Measurements from ENCODE around the gene PNMA6F. TPM values are rescaled to one million over a fixed set of nuclear protein-coding genes. Genes with fewer than 3 reads are reported as not detected.
"Not testable (repeated sequence)": the region's sequence is repeated elsewhere in the genome, so short reads cannot be mapped to it uniquely, and the experiment has no call there.

Gene PNMA6F
- total RNA-seq, 1 experiment from 2014 or later = not detected

- H2AFZ ChIP-seq (ENCODE audit: low read length) = no peak overlapping the region
- H3K4me2 ChIP-seq (ENCODE audit: low read depth, low read length, poor library complexity, severe bottlenecking) = no peak overlapping the region
- no peak overlapping the region for H3K27ac ChIP-seq (ENCODE audit: low read length)
- no peak overlapping the region for H3K4me3 ChIP-seq (ENCODE audit: low read length)
- H3K79me2 ChIP-seq (ENCODE audit: low read length) = no peaks in the 10 kb centered on the region
- no peak for DNase-seq
- no peaks in the 10 kb centered on the region for H3K9me2 ChIP-seq (replicated peaks; ENCODE audit: insufficient read depth, low read length)
- no peaks in the 10 kb centered on the region for H3K36me3 ChIP-seq (ENCODE audit: insufficient read depth, low read length)
- H3K4me1 ChIP-seq (ENCODE audit: low read length) = no peaks in the 10 kb centered on the region
- no peaks in the 10 kb centered on the region for H3K9me3 ChIP-seq (ENCODE audit: low read length)
- H3K9ac ChIP-seq (ENCODE audit: low read length) = no peak overlapping the region
- no peaks in the 10 kb centered on the region for H4K20me1 ChIP-seq (ENCODE audit: insufficient read depth, low read depth, low read length)
- 0 out of 2 replicates have a peak, but pooled peaks cover 2% of the 10 kb centered on the region for H3K27me3 ChIP-seq (ENCODE audit: low read length)
Measured at GRCh38 chrX:153327561-153327960, 6.0 kb upstream of the PNMA6F start.

- H2AFZ ChIP-seq (ENCODE audit: low read length) = no peak overlapping the region
- no peaks in the 10 kb centered on the region for H3K9me2 ChIP-seq (replicated peaks; ENCODE audit: insufficient read depth, low read length)
- no peaks in the 10 kb centered on the region for H3K9me3 ChIP-seq (ENCODE audit: low read length)
- no peak overlapping the region for H3K9ac ChIP-seq (ENCODE audit: low read length)
- H3K4me3 ChIP-seq (ENCODE audit: low read length) = no peak overlapping the region
- H3K79me2 ChIP-seq (ENCODE audit: low read length) = no peaks in the 10 kb centered on the region
- H3K27me3 ChIP-seq (ENCODE audit: low read length) = no peaks in the 10 kb centered on the region
- no peak overlapping the region for H3K4me2 ChIP-seq (ENCODE audit: low read depth, low read length, poor library complexity, severe bottlenecking)
- no peaks in the 10 kb centered on the region for H4K20me1 ChIP-seq (ENCODE audit: insufficient read depth, low read depth, low read length)
- no peaks in the 10 kb centered on the region for H3K36me3 ChIP-seq (ENCODE audit: insufficient read depth, low read length)
- no peak for DNase-seq
- H3K4me1 ChIP-seq (ENCODE audit: low read length) = no peaks in the 10 kb centered on the region
- no peak overlapping the region for H3K27ac ChIP-seq (ENCODE audit: low read length)
Measured at GRCh38 chrX:153320555-153321184, 897 bp downstream of the PNMA6F start.

DNA sequence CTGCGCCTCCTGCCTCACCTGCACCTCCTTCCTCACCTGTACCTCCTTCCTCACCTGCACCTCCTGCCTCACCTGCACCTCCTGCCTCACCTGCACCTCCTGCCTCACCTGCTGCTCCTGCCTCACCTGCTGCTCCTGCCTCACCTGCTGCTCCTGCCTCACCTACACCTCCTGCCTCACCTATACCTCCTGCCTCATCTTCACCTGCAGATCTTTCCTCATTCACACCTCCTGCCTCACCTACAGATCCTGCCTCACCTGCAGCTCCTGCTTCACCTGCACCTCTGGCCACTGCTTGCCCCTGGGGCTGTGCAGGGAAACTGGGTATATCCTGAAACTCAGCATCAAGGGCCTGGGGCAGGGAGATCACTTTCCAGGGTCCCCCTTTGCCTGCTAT, 1.5 kb downstream of the PNMA6F start:
- not testable (repeated sequence) for DNase-seq; H2AFZ ChIP-seq (ENCODE audit: low read length); H3K9ac ChIP-seq (ENCODE audit: low read length); H3K79me2 ChIP-seq (ENCODE audit: low read length); H3K27me3 ChIP-seq (ENCODE audit: low read length); H4K20me1 ChIP-seq (ENCODE audit: insufficient read depth, low read depth, low read length); H3K36me3 ChIP-seq (ENCODE audit: insufficient read depth, low read length); H3K27ac ChIP-seq (ENCODE audit: low read length); H3K9me3 ChIP-seq (ENCODE audit: low read length); H3K4me3 ChIP-seq (ENCODE audit: low read length); H3K4me1 ChIP-seq (ENCODE audit: low read length); H3K9me2 ChIP-seq (replicated peaks; ENCODE audit: insufficient read depth, low read length); H3K4me2 ChIP-seq (ENCODE audit: low read depth, low read length, poor library complexity, severe bottlenecking)

GRCh38 chrX:153319295-153320046, 2.1 kb downstream of the PNMA6F start:
- no peak for DNase-seq
- Histone ChIP-seq H3K79me2 (ENCODE audit: low read length) (no peaks in the 10 kb centered on the region), H3K36me3 (ENCODE audit: insufficient read depth, low read length) (no peaks in the 10 kb centered on the region), H3K9me2 (replicated peaks; ENCODE audit: insufficient read depth, low read length) (no peaks in the 10 kb centered on the region), H3K27ac (ENCODE audit: low read length) (no peak overlapping the region), H3K4me3 (ENCODE audit: low read length) (no peak overlapping the region), H3K9ac (ENCODE audit: low read length) (no peak overlapping the region), H4K20me1 (ENCODE audit: insufficient read depth, low read depth, low read length) (no peaks in the 10 kb centered on the region), H3K4me1 (ENCODE audit: low read length) (no peaks in the 10 kb centered on the region), H3K9me3 (ENCODE audit: low read length) (no peaks in the 10 kb centered on the region), H3K4me2 (ENCODE audit: low read depth, low read length, poor library complexity, severe bottlenecking) (no peak overlapping the region), H2AFZ (ENCODE audit: low read length) (no peak overlapping the region), H3K27me3 (ENCODE audit: low read length) (no peaks in the 10 kb centered on the region)

- Histone ChIP-seq H3K4me2 (ENCODE audit: low read depth, low read length, poor library complexity, severe bottlenecking) (no peak overlapping the region), H3K4me1 (ENCODE audit: low read length) (no peaks in the 10 kb centered on the region), H3K9me3 (ENCODE audit: low read length) (no peaks in the 10 kb centered on the region), H3K79me2 (ENCODE audit: low read length) (no peaks in the 10 kb centered on the region), H3K36me3 (ENCODE audit: insufficient read depth, low read length) (no peaks in the 10 kb centered on the region), H3K9me2 (replicated peaks; ENCODE audit: insufficient read depth, low read length) (no peaks in the 10 kb centered on the region), H3K27me3 (ENCODE audit: low read length) (no peaks in the 10 kb centered on the region), H2AFZ (ENCODE audit: low read length) (no peak overlapping the region), H3K27ac (ENCODE audit: low read length) (no peak overlapping the region), H4K20me1 (ENCODE audit: insufficient read depth, low read depth, low read length) (no peaks in the 10 kb centered on the region), H3K4me3 (ENCODE audit: low read length) (no peak overlapping the region), H3K9ac (ENCODE audit: low read length) (no peak overlapping the region)
- DNase-seq = no peak
Measured at GRCh38 chrX:153318811-153319210, 2.8 kb downstream of the PNMA6F start.

- H3K79me2 ChIP-seq (ENCODE audit: low read length) = no peaks in the 10 kb centered on the region
- H3K27me3 ChIP-seq (ENCODE audit: low read length) = no peaks in the 10 kb centered on the region
- no peak overlapping the region for H3K4me3 ChIP-seq (ENCODE audit: low read length)
- no peak overlapping the region for H3K9ac ChIP-seq (ENCODE audit: low read length)
- no peaks in the 10 kb centered on the region for H3K9me2 ChIP-seq (replicated peaks; ENCODE audit: insufficient read depth, low read length)
- H2AFZ ChIP-seq (ENCODE audit: low read length) = no peak overlapping the region
- DNase-seq = no peak
- H3K9me3 ChIP-seq (ENCODE audit: low read length) = no peaks in the 10 kb centered on the region
- H3K4me1 ChIP-seq (ENCODE audit: low read length) = no peaks in the 10 kb centered on the region
- no peak overlapping the region for H3K4me2 ChIP-seq (ENCODE audit: low read depth, low read length, poor library complexity, severe bottlenecking)
- H3K27ac ChIP-seq (ENCODE audit: low read length) = no peak overlapping the region
- no peaks in the 10 kb centered on the region for H3K36me3 ChIP-seq (ENCODE audit: insufficient read depth, low read length)
- H4K20me1 ChIP-seq (ENCODE audit: insufficient read depth, low read depth, low read length) = no peaks in the 10 kb centered on the region
Measured at GRCh38 chrX:153317996-153318722, 3.4 kb downstream of the PNMA6F start.

DNA sequence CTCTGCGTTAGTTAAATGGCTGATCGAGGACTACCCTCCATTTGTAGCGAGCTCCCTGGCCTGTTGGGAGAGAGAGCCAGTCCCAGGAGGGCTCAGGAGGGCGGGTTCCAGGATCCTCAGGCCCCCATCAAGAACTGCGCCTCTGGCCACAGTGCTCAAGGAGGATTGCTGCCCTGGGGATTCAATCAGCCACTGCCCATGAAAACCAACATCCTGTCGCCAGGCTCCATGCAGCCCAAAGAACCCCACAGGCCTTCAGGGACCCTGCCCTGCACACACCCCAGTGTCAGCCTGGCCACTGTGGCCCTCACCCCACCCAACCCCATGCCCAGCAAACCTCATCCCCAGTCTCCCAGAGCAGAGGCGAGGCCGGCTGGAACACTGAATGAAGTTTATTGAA, 4.3 kb downstream of the PNMA6F start:
- Histone ChIP-seq H3K9me2 (replicated peaks; ENCODE audit: insufficient read depth, low read length) (no peaks in the 10 kb centered on the region), H3K9ac (ENCODE audit: low read length) (no peak overlapping the region), H2AFZ (ENCODE audit: low read length) (no peak overlapping the region), H3K27ac (ENCODE audit: low read length) (no peak overlapping the region), H3K4me3 (ENCODE audit: low read length) (no peak overlapping the region), H3K27me3 (ENCODE audit: low read length) (no peaks in the 10 kb centered on the region), H3K4me1 (ENCODE audit: low read length) (no peaks in the 10 kb centered on the region), H4K20me1 (ENCODE audit: insufficient read depth, low read depth, low read length) (no peaks in the 10 kb centered on the region), H3K36me3 (ENCODE audit: insufficient read depth, low read length) (no peaks in the 10 kb centered on the region), H3K4me2 (ENCODE audit: low read depth, low read length, poor library complexity, severe bottlenecking) (no peak overlapping the region), H3K79me2 (ENCODE audit: low read length) (no peaks in the 10 kb centered on the region), H3K9me3 (ENCODE audit: low read length) (no peaks in the 10 kb centered on the region)
- DNase-seq = no peak

DNA sequence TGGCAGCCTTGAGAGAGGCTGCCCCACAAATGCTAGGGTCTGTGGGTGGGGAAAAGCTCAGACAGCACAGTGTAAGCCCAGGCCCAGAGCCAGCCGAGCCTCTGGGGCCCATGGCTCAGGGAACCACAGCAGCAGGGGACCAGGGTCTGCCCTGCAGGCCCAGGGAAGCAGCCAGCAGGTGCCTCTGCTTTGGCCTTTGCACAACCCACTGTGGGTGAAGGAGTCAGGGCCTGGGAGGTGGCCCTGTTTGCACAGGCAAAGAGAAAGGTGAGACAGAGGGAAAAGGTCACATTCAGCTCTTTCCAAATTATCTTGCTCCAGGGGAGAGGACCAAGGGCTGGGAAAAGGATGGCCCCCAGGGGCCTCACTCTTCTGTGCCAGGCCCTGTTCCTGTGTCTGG, 8.7 kb downstream of the PNMA6F start:
- Histone ChIP-seq H4K20me1 (ENCODE audit: insufficient read depth, low read depth, low read length) (no peaks in the 10 kb centered on the region), H3K79me2 (ENCODE audit: low read length) (no peaks in the 10 kb centered on the region), H2AFZ (ENCODE audit: low read length) (no peak overlapping the region), H3K4me2 (ENCODE audit: low read depth, low read length, poor library complexity, severe bottlenecking) (no peak overlapping the region), H3K9ac (ENCODE audit: low read length) (no peak overlapping the region), H3K27ac (ENCODE audit: low read length) (no peak overlapping the region), H3K4me1 (ENCODE audit: low read length) (no peaks in the 10 kb centered on the region), H3K4me3 (ENCODE audit: low read length) (no peak overlapping the region), H3K9me2 (replicated peaks; ENCODE audit: insufficient read depth, low read length) (no peaks in the 10 kb centered on the region), H3K9me3 (ENCODE audit: low read length) (no peaks in the 10 kb centered on the region), H3K27me3 (ENCODE audit: low read length) (no peaks in the 10 kb centered on the region), H3K36me3 (ENCODE audit: insufficient read depth, low read length) (no peaks in the 10 kb centered on the region)
- DNase-seq = no peak
